NCI-H1694 (cell line): Measurements from ENCODE around the gene CUL9.

Source experiments
- DNase-seq: peaks from one replicate; lab custom pipeline; 2025; lab: John Stamatoyannopoulos, UW

CUL9 gene

DNA sequence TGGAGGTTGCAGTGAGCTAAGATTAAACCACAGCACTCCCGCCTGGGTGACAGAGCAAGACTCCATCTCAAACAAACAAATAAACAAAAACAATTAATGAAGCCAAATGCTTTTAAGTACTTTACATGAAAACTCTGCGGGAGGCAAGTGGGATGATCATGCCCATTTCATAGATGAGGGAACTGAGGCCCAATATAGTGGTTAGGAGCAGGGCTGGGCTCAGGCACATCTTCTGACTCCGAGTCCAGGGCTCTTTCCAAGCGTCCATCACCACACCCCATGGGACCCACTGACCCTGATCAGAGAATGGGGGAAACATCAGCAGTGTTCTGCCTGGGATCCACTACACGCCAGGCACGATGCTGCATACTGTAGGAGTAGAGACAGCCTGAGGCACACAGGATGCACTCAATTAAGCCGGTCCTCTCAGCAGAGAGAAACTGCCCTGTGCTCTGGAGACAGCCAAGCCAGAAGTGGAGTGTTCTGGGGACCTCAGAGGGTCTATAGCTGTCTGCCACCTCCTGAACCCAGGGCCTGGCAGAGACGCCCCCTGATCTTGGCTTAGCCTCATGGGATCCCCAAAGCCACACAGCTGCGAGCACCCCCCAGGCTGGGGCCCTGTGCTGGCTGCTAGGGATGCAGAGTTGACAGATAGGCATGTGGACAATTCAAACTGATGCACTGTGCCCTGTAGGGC is 74.8 kb downstream of the CUL9 start:
- no peak for DNase-seq

DNA sequence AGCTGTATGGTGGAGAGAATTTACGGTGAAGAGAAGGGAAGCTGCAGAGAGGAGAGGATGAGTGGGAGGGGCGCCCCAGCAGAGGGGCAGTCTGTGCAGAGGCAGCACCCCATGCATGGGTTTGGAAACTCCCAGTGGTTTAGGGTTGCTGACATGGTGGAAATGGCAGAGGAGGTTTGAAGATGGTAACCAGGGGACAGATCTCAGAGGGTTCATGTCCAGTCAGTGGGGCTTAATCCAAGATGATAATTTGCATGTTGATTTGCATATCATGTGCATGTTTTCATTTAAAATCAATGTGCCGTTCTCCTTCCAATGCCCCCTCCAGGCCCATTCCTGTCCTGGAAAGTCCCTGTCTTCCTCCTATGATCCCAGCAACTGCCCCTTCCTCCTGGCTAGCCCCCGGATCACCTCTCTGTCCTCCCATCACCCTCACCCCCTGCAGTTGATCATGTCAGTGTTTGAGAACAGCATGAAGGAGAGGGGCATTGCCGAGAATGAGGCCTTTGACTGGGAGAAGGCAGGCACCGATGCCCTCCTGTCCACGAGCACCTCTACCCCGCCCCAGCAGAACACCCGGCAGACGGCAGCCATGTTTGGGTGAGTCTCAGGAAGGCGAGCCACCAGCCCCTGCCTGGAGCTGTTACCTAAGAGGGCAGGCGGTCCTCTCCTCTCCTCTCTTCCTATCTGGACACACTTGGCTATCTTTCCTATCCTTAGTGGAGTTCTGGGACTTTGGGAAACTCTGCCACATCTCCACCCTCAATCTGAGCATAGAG is 75.6 kb downstream of the CUL9 start:
- no peak for DNase-seq

DNA sequence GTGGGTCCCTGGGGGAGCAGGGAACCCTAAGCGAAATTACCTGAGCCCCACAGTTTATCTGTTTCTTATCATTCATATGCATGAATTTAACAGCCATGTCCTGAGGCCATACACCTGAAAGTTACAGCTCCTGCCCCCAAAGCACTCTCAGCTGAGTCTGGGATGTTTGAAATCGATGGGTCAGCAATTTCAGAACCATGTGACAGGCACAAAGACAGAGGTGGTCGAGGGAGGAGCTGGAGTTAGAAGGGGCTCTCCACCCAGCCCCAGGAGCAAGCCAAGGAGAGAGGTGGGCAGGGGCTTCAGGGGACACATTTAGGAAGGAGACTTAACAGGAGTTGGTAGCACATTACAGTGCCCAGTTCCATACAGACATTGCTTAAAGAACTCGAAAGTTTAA is 76.2 kb downstream of the CUL9 start:
- no peak for DNase-seq

DNA sequence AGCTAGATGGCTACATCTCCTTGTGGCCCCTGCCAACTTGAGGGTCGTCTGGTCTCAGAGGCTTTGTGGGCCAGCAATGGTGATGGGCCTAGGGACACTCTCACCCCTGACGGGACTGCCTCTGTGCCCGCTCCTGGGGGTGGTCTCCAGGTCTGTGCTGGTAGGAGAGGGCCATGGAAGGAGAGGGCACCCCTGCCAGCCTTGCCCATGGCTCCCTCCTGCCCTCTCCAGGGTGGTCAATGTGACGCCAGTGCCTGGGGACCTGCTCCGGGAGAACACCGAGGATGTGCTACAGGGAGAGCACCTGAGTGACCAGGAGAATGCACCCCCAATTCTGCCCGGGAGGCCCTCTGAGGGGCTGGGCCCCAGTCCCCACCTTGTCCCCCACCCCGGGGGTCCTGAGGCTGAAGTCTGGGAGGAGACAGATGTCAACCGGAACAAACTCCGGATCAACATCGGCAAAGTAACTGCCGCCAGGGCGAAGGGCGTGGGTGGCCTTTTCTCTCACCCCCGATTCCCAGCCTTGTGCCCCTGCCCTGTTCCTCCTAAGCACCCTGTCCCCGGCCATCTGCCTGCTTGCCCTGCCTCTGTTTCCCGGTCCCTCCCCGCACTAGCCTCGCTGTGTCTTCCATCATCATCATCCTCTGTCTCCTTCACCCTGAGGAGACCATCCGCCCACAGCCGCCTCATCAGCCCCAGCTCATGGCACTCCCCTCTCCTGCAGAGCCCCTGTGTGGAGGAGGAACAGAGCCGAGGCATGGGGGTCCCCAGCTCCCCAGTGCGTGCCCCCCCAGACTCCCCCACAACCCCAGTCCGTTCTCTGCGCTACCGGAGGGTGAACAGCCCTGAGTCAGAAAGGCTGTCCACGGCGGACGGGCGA is 77.1 kb downstream of the CUL9 start:
- no peak for DNase-seq

DNA sequence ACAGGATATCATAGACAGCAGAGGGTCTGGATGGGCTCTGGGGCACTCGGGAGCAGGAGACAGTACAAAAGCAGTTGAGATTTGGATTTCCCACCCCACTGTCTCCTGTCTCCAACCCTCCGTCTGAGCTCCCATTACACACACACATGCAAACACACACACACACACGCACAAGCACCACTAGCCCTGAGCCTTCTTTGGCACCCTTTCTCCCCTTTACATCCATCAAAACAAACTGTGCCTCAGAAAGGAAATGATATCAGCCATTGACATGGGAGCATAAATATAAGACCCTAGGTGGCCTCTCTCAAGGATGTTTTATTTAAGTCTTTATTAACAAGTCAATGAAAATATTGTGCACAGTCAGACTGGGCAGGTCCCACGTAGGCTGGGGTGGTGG is 78.8 kb downstream of the CUL9 start:
- no peak for DNase-seq

DNA sequence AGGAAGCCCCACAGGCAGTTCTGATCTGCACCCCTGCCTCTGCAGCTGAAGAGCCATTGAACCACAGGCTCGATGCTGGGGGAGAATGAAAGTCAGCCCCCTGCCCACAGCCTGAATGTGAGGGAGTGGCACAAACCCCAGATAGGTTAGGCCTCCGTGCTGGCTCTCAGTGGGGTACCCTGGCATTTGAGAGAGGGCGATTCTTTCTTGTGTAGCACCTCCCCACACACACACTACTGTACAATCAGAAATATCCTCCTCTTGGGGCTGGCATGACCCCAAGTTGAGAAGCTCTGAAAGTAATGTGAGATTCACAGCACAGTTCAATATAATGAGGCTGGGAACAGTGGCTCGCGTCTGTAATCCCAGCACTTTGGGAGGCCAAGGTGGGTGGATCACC is 79.2 kb downstream of the CUL9 start:
- DNase-seq, result no peak

DNA sequence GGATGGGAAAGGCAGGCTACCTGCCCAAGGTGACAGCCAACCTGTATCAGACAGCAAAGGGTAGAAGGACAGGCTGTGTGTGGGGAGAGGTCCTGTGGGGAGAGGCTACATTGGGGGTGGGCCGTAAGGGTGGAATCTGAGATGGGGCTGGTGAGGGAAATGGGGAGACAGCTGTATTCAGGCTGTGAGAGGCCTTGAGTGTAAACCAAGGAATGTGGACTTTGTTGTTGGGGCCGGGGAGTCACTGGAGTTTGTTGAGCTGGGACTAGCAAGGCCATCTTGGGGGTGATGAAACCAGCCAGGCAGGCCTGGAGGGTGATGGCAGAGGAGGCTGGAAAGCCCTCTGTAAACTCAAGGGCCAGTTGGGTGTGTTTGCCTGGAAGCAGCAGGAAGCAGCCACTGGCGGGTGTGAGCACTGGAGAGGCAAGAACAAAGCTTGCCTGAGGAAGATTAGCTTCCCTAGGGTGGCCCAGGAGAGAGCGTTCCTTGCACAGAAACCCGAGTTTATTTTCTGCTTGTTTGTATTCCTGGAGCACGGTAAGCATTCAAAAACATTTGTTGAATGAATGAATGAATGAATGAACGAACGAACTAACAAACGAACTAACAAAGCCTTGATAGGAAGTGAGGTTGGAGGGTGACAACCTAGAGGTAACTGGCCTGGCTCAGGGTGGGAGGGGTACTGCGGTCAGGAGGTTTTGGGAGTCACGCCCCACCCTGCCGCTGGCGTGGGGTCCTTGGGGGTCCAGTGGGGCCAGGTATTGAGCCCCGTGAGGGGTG is 80.2 kb downstream of the CUL9 start:
- no peak for DNase-seq

DNA sequence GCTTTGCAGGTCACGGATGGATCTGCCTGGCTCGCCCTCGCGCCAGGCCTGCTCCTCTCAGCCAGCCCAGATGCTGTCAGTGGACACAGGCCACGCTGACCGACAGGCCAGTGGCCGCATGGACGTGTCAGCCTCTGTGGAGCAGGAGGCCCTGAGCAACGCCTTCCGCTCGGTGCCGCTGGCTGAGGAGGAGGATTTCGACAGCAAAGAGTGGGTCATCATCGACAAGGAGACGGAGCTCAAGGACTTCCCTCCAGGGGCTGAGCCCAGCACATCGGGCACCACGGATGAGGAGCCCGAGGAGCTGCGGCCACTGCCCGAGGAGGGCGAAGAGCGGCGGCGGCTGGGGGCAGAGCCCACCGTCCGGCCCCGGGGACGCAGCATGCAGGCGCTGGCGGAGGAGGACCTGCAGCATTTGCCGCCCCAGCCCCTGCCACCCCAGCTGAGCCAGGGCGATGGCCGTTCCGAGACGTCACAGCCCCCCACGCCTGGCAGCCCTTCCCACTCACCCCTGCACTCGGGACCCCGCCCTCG is 80.9 kb downstream of the CUL9 start:
- DNase-seq, result no peak

DNA sequence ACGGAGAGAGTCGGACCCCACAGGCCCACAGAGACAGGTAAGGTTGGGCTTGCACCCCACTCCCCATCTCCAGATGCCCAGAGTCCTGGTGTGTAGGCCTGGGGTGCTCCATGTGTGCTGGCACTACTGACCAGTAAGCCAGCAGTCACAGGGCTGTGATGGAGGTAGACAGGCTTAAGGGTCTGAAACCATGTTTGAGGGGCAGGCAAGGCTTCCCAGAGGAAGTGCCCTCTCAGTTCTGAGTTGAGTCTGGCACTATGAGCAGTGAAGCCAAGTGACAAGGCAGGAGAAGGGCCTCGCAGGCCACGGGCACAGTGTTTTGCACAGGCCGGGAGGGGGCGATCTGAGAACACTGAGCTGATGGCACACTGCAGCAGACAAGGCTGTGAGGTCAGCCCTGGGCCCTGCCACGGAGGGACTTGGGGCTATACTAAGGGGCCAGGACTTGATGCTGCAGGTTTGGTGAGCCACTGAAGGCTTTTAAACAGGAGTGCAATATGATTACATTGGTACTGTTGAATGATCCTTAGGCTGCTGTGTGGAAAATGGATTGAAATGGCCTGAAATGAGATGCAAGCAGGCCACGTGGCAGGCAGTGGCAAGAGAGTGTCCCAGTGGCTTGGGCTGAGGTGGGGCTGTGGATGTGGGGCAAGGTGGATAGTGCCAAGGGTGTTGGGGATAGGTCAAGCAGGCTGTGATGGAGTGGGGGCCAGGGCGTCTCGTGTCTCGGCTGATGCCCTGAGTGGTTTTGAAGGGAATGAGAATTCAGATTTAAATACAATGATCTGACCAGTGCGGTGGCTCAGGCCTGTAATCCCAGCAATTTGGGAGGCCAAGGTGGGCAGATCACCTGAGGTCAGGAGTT is 81.5 kb downstream of the CUL9 start:
- DNase-seq, result peak; percentile 41

DNA sequence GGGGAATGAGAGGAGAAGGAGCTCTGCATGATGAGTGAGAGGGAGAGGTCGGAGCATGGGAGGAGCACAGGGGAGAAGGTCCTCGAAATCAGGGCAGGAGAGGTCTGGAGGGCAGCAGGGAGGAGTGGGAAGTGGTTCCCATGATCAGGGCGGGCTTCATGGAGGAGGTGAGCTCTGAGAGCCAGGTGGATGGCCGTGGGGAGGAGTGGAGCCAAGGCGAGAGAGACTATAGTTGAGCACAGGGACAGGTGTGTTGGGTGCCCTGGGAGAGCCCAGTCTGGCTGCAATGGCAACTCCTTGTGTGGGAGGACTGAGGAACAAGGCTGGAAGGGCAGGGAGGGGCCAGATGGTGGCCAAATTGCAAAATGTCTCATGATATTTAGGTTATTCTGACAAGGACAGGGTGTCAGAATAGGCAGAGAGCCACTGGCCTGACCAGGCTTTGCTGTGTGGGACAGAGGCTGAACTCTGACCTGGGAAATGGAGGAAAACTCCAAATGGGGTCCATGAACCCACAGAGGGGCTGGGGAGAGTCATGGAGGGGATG is 82.7 kb downstream of the CUL9 start:
- no peak for DNase-seq

DNA sequence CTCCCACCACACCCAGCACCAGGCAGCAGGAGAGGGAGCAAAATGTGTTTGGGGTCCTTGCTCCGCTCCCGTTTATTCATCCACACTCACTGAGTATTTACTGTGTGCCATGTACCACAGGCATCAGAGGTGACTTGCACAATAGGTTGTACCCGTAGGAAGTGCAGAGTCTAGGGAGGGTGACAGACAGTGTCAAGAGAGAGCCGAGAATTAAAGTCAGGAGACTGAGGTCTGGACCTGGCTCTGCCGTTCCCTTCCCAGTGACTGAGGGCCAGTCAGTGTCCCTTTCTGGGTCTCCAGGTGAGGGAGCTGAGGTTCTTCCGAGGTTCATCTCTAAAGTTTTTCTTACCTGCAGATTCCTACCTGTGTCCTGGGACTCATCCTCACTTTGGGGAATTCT is 83.6 kb downstream of the CUL9 start:
- DNase-seq, result no peak

DNA sequence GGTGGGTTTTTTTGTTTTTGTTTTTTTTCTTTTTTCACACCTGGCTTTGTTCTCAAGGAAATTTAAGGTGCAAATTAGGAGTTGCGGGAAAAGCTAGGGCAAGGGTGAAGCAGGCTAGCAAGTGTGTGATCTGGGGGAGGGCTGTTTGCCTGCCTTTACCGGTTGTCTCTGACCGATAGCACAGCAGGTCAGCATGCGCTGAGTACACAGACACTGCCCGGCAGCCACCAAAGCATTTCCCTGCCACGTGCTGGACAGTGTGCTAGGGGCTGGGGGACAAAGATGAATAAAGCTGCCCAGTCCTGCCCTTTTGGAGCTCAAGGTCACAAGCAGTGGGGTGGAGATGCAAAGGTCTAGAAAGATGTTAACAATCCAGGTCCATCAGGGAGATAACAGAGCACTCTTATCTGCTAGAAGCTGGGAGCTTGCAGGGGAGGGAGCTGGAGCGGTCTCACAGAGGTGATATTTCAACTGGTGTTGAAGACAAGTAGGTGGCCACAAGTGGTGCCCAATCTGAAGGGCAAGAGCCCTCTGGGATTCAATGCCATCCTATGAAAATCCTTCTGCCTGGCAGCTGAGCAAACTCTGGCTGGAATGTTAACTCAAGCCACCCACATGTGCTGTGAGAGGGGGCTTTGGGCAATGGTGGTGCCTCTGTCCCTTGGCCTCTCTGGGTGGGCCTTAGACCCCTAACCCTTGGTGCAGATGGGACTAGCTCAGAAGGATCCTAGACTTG is 85.8 kb downstream of the CUL9 start:
- no peak for DNase-seq

DNA sequence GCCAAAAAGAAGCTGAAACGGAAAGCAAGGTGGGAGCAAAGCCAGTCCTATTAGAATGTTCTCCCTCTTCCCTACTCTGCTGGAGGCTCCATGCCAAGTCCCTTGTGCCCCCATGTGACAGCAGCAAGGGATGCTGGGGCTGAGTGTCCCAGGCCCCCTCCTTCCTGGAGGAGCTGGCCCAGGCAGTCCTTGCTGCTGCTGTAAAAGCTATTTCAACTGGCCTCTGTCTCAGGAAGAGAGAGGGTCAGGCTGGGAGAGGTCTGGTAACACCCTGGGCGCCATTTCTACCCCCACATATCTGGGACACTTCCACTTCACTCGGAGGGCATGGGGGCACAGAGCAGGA is 86.3 kb downstream of the CUL9 start:
- no peak for DNase-seq

DNA sequence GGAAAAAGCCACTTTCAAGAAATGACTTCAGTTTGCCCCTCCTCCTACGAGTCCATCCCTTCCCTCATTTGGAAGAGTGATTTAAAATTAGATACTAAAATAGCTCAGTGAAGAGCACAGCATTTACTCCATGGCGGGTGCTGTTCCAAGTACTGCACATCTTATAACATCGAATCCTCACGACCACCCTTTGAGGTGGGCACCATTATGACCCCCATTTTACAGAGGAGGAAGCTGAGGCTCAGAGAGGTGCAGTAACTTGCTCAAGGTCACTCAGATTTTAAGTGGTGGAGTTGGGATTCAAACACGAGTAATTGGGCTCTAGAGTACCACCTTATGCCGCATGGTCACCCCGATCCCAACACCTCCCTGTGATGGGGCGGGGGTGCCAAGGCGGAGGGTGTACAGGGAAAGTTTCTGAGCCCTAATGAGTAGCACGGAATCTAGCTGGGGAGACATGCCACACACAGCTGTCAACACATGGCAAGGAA is 86.8 kb downstream of the CUL9 start:
- DNase-seq, result no peak

DNA sequence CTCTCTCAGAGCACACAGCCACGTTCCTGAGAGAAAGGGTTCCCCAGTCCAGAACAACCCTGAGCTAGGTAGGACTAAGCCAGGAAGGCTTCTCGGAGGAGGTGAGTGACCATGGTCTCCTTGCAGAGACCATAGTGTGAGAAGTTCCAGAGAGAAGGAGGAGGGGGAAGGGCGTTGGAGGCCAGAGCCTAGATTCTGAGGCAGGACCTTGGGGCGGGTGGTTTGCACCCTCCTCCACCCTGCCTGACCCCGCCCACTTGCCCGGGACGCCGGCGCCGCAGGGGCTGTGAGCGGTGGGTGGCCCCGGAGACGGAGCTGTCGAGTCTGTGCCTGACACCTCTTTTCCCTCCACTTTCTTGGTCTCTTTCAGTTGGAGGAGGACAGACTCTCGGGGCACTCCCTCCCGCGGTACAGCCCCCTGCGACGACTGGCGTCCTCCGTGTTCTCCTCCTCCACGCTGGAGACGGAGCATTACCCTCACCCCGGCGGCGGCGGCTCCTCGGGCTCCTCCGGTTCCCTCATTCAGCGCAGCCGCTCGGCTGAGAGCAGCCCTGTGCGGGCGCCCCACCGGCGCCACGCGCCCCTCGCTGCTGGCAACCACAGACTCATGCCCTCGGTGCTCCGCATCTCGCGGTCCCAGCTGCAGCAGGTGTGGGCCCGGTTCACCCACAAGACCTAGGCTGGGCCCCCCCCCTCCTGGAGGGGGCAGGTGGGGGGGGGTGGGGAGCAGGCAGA is 87.4 kb downstream of the CUL9 start:
- no peak for DNase-seq

DNA sequence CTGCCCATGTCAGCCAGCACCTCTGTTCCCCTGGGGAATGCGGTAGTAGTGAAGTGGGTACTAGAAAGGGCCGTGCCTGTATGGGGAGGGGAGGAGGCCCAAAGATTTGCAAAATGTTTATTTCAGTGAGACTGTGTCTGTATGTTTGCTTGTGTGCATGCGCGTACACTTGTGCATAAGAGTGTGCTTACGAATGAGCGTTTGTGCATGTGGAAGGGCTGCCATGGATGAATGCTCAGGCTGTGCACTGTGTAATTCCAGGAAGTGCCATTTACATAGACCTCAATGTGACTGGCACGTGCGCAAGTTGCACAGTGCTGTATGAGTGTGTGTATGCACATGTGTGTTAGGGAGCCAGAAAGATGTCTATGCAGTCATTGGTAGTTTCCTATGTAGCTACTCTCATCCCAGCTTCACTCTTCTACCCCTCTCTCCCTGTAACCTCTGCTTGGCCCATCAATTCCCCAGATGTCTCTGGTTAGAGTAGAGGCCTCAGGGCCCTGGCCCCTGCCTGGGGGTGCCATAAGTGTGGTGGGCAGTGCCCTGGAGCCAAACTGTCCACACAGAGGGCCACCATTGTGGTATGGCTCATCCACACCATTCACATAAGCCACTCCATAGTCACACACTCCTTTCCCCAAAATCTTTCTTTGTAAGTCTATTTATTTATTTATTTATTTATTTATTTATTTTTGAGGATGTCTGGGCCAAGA is 89.3 kb downstream of the CUL9 start:
- DNase-seq, result no peak

DNA sequence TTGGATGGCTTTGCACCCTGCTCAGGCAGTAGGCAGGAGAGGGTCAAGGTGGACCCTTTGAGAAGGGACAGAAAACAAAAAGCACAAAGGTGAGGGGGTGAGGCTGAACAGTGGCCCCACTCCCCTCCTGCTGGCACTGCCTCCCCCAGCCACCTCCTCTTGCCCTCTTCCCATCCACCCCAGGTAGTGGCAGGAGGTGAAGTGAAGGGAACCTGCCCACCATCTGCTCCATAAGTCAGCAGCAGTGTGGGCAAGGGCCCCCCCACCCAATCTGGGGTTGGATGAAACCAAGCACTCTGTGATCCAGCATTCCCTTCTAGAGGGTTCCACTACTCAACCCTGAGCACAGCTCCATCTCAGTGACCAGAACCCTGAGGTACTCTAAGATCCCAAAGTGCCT is 89.9 kb downstream of the CUL9 start:
- no peak for DNase-seq

DNA sequence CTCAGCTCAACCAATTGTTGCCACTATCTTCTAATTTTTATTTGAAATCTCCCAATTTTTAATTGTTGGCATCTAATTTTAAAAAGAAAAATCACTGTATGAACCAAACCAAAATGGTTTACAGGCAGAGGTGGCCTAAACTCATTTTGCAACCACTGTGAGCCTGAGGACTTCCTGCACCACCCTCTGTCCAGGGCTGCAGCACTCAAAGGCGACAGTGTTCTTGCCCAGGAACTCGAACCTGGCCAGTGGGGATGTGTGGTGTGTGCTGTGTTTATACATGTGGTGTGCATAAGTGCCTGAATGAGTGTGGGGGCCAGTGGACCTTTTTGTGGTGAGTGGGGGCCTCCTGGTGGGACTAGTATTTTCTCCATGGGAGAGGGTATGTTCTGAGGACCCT is 91.7 kb downstream of the CUL9 start:
- no peak for DNase-seq
